ENCODE measurements around the gene POLR1G.

DNA sequence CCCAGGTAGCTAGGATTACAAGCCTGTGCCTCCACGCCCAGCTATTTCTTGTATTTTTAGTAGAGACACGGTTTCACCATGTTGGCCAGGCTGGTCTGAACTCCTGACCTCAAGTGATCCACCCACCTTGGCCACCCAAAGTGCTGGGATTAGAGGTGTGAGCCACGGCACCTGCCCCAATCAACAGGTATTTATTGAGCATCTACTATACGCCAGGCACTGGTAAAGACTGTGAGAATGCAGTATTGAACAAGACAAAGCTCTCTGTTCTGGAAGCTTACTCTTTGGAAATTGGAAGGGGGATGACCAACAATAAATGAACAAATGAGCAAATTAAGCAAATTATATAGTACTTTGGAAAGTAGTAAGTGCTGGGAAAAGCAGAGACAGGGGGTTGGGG, 38.7 kb downstream of the POLR1G start:
- TF ChIP-seq, protein P1, sequence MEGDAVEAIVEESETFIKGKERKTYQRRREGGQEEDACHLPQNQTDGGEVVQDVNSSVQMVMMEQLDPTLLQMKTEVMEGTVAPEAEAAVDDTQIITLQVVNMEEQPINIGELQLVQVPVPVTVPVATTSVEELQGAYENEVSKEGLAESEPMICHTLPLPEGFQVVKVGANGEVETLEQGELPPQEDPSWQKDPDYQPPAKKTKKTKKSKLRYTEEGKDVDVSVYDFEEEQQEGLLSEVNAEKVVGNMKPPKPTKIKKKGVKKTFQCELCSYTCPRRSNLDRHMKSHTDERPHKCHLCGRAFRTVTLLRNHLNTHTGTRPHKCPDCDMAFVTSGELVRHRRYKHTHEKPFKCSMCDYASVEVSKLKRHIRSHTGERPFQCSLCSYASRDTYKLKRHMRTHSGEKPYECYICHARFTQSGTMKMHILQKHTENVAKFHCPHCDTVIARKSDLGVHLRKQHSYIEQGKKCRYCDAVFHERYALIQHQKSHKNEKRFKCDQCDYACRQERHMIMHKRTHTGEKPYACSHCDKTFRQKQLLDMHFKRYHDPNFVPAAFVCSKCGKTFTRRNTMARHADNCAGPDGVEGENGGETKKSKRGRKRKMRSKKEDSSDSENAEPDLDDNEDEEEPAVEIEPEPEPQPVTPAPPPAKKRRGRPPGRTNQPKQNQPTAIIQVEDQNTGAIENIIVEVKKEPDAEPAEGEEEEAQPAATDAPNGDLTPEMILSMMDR (conservative IDR thresholded peaks at IDR 0.05 in 1 of 2, IDR thresholded peaks at IDR 0.05 in 1 of 2; ENCODE audit: extremely low read depth in 1 of 2, insufficient read depth in 1 of 2, low read depth in 1 of 2, low read length in 2 of 2): no peak
- no peak for TF ChIP-seq EZH2 (IDR thresholded peaks at IDR 0.05; ENCODE audit: borderline replicate concordance, low read length)

All from mammary epithelial cell (primary cell).